ENCODE measurements around the gene HDAC7. TPM values are rescaled to one million over a fixed set of nuclear protein-coding genes. Genes with fewer than 3 reads are reported as not detected.

HDAC7 gene
- total and polyA plus RNA-seq, 4 donors = 49.3 to 119 (median 69.7) TPM

GRCh38 chr12:47786662-47787280, 32.9 kb downstream of the HDAC7 start:
- no peaks in the 10 kb centered on the region for H3K27me3 ChIP-seq (ENCODE audit: control insufficient read depth in 3 of 3, insufficient read depth in 3 of 3, low read length in 2 of 3)
- H3K4me1 ChIP-seq (ENCODE audit: control insufficient read depth in 5 of 5, insufficient read depth in 5 of 5, low read length in 5 of 5) = no peaks in the 10 kb centered on the region
- H3K9ac ChIP-seq (ENCODE audit: insufficient read depth in 1 of 2, low read length in 2 of 2) = no peak overlapping the region
- H3K27ac ChIP-seq (ENCODE audit: low read depth in 1 of 2, low read length in 1 of 2) = peak overlapping the region in 1 of 2 donors; percentile 18
- H3K36me3 ChIP-seq (ENCODE audit: control insufficient read depth in 4 of 4, insufficient read depth in 4 of 4, low read length in 4 of 4) = peaks cover 21 to 93% (median 51%) of the 10 kb centered on the region in 4 donors
- no peak for DNase-seq
- H3K4me3 ChIP-seq = no peak overlapping the region
- no peak for TF ChIP-seq CTCF (IDR thresholded peaks at IDR 0.05; ENCODE audit: control extremely low read depth, extremely low read depth)
- H3K9me3 ChIP-seq (ENCODE audit: control insufficient read depth in 4 of 4, insufficient read depth in 3 of 4, low read length in 3 of 4) = no peaks in the 10 kb centered on the region
- ATAC-seq (ENCODE audit: insufficient read depth, low FRiP score) = no peak
- WGBS, 2 donors = 94 to 98% methylated on average over 10 of the region's 10 CpGs

GRCh38 chr12:47785887-47786661, 33.6 kb downstream of the HDAC7 start:
- peaks cover 21 to 90% (median 50%) of the 10 kb centered on the region in 4 donors for H3K36me3 ChIP-seq (ENCODE audit: control insufficient read depth in 4 of 4, insufficient read depth in 4 of 4, low read length in 4 of 4)
- H3K9me3 ChIP-seq (ENCODE audit: control insufficient read depth in 4 of 4, insufficient read depth in 3 of 4, low read length in 3 of 4) = no peaks in the 10 kb centered on the region
- TF ChIP-seq CTCF (IDR thresholded peaks at IDR 0.05; ENCODE audit: control extremely low read depth, extremely low read depth) = no peak
- no peak overlapping the region for H3K4me3 ChIP-seq
- WGBS, 2 donors = 88 to 91% methylated on average over 11 of the region's 11 CpGs
- H3K27me3 ChIP-seq (ENCODE audit: control insufficient read depth in 3 of 3, insufficient read depth in 3 of 3, low read length in 2 of 3) = no peaks in the 10 kb centered on the region
- H3K27ac ChIP-seq (ENCODE audit: low read depth in 1 of 2, low read length in 1 of 2) = peak overlapping the region in 1 of 2 donors; percentile 23
- ATAC-seq (ENCODE audit: insufficient read depth, low FRiP score) (no peak), DNase-seq (no peak)
- H3K9ac ChIP-seq (ENCODE audit: insufficient read depth in 1 of 2, low read length in 2 of 2) = no peak overlapping the region
- no peaks in the 10 kb centered on the region for H3K4me1 ChIP-seq (ENCODE audit: control insufficient read depth in 5 of 5, insufficient read depth in 5 of 5, low read length in 5 of 5)

GRCh38 chr12:47785036-47785886, 34.4 kb downstream of the HDAC7 start:
- 89 to 90% methylated on average over 15 of the region's 15 CpGs for WGBS, 2 donors
- Histone ChIP-seq H3K27ac (ENCODE audit: low read depth in 1 of 2, low read length in 1 of 2) (peak overlapping the region in 1 of 2 donors; percentile 23), H3K4me3 (no peak overlapping the region), H3K27me3 (ENCODE audit: control insufficient read depth in 3 of 3, insufficient read depth in 3 of 3, low read length in 2 of 3) (no peaks in the 10 kb centered on the region), H3K36me3 (ENCODE audit: control insufficient read depth in 4 of 4, insufficient read depth in 4 of 4, low read length in 4 of 4) (peaks cover 16 to 86% (median 45%) of the 10 kb centered on the region in 4 donors), H3K9ac (ENCODE audit: insufficient read depth in 1 of 2, low read length in 2 of 2) (no peak overlapping the region), H3K4me1 (ENCODE audit: control insufficient read depth in 5 of 5, insufficient read depth in 5 of 5, low read length in 5 of 5) (no peaks in the 10 kb centered on the region), H3K9me3 (ENCODE audit: control insufficient read depth in 4 of 4, insufficient read depth in 3 of 4, low read length in 3 of 4) (no peaks in the 10 kb centered on the region)
- ATAC-seq (ENCODE audit: insufficient read depth, low FRiP score) = no peak
- no peak for TF ChIP-seq CTCF (IDR thresholded peaks at IDR 0.05; ENCODE audit: control extremely low read depth, extremely low read depth)
- no peak for DNase-seq
